Psoas muscle (tissue), 8 donors: ENCODE measurements around the gene PACC1. TPM values are rescaled to one million over a fixed set of nuclear protein-coding genes. Genes with fewer than 3 reads are reported as not detected.
A peak's percentile ranks its signal among the peaks of the same experiment; 100 is the strongest.
"Not testable (repeated sequence)": the region's sequence is repeated elsewhere in the genome, so short reads cannot be mapped to it uniquely, and the experiment has no call there.

Experiments used
- ATAC-seq, 4 donors: fragments of 200-7000 bp; cut with Tn5 transposase; one replicate each; pipeline ENCODE4 v1.9.1; 2020; ENCODE audit warnings: moderate library complexity in 3 of 4, mild to moderate bottlenecking in 2 of 4
- DNase-seq, 2 donors: peaks; one replicate each; pipeline ENCODE4 v3.0.0-alpha.2; 2020
- H3K27ac ChIP-seq: fragments of 200-600 bp; one replicate; pipeline ENCODE4 v1.8.0; 2022
- H3K27me3 ChIP-seq, 3 donors: fragments of 200-600 bp in 1 of 3; one replicate each; pipeline versions ENCODE4 v1.6.1 to v1.8.0; 2013 to 2022; ENCODE audit warnings: low read length in 2 of 3, mild to moderate bottlenecking in 2 of 3, moderate library complexity in 1 of 3; ENCODE audit not compliant: insufficient read depth in 3 of 3
- H3K36me3 ChIP-seq, 2 donors: fragments of 200-600 bp in 1 of 2; one replicate each; pipeline versions ENCODE4 v1.6.1 to v1.8.0; 2013 to 2022; ENCODE audit warnings: low read depth in 1 of 2, mild to moderate bottlenecking in 1 of 2, moderate library complexity in 1 of 2; ENCODE audit not compliant: insufficient read depth in 1 of 2
- H3K4me1 ChIP-seq: fragments of 200-600 bp; one replicate; pipeline ENCODE4 v1.8.0; 2022
- H3K4me3 ChIP-seq: fragments of 200-600 bp; one replicate; pipeline ENCODE4 v1.8.0; 2022; ENCODE audit warnings: mild to moderate bottlenecking
- H3K9me3 ChIP-seq: fragments of 200-600 bp; one replicate; pipeline ENCODE4 v1.8.0; 2022
- WGBS, 3 donors: extraction: QIAGEN DNeasy Blood & Tissue Kit; methylation state at CpG; one replicate each; pipeline versions ENCODE4 v1.1.6 to v1.1.7; 2013; 5-methylcytosine and 5-hydroxymethylcytosine counted together
- intact Hi-C, 2 donors: fragments of 100-400 bp; cut with DNase I; formaldehyde crosslinking; loops; one replicate each; pipeline versions ENCODE4 v1.11.0 to v1.14.2; 2022
- polyA plus RNA-seq, 3 donors: library from polyadenylated mRNA; stranded (reverse); fragments of 200-250 nt; gene quantifications; one replicate each; pipeline ENCODE4 v1.2.3, GENCODE V29; 2013
- total RNA-seq, 4 donors: library from RNA; stranded (reverse); fragmentation: NEBNext Ultra II Directional in 2 of 4; extraction: Animal tissue kit (Norgen Biotek cat#: 25700) in 2 of 4; gene quantifications; one replicate each; pipeline versions ENCODE4 v1.2.1 to v1.2.4, GENCODE V29; 2021 to 2023
- TF ChIP-seq, protein P1 (sequence below): fragments of 200-600 bp; IDR thresholded peaks from one replicate; pipeline ENCODE4 v1.8.0; 2022; ENCODE audit warnings: antibody characterized with exemption
- donor health status: healthy with polysubstance abuse.
- donor health status: DM: no; HTN: no; CAD: no; lungs with moderate emphysema.
- donor health status: Bipolar disorder and iron deficiency.
- donor health status: healthy.
- donor health status: DM: yes; HTN: yes; CAD: no.
- donor health status: DM: no; HTN: no; CAD: no.
- donor health status: DM: no; HTN: no; CAD: no.
- donor health status: DM: yes; HTN: yes; CAD: no.

PACC1 gene
- total and polyA plus RNA-seq, 7 donors = 1.1 to 5.6 (median 2.3) TPM

- Histone ChIP-seq H3K27ac (no peak overlapping the region), H3K27me3 (no peaks in the 10 kb centered on the region), H3K36me3 (no peaks in the 10 kb centered on the region), H3K9me3 (no peaks in the 10 kb centered on the region), H3K4me3 (no peak overlapping the region), H3K4me1 (no peaks in the 10 kb centered on the region)
- 97 to 100% (median 97%) methylated on average over 3 of the region's 3 CpGs for WGBS, 3 donors
- ATAC-seq (no peak), DNase-seq (no peak)
- TF ChIP-seq, protein P1, sequence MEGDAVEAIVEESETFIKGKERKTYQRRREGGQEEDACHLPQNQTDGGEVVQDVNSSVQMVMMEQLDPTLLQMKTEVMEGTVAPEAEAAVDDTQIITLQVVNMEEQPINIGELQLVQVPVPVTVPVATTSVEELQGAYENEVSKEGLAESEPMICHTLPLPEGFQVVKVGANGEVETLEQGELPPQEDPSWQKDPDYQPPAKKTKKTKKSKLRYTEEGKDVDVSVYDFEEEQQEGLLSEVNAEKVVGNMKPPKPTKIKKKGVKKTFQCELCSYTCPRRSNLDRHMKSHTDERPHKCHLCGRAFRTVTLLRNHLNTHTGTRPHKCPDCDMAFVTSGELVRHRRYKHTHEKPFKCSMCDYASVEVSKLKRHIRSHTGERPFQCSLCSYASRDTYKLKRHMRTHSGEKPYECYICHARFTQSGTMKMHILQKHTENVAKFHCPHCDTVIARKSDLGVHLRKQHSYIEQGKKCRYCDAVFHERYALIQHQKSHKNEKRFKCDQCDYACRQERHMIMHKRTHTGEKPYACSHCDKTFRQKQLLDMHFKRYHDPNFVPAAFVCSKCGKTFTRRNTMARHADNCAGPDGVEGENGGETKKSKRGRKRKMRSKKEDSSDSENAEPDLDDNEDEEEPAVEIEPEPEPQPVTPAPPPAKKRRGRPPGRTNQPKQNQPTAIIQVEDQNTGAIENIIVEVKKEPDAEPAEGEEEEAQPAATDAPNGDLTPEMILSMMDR = no peak
- intact Hi-C loops = no loop called here
Observed at GRCh38 chr1:212396638-212397037, 18.0 kb downstream of the PACC1 start.

DNA sequence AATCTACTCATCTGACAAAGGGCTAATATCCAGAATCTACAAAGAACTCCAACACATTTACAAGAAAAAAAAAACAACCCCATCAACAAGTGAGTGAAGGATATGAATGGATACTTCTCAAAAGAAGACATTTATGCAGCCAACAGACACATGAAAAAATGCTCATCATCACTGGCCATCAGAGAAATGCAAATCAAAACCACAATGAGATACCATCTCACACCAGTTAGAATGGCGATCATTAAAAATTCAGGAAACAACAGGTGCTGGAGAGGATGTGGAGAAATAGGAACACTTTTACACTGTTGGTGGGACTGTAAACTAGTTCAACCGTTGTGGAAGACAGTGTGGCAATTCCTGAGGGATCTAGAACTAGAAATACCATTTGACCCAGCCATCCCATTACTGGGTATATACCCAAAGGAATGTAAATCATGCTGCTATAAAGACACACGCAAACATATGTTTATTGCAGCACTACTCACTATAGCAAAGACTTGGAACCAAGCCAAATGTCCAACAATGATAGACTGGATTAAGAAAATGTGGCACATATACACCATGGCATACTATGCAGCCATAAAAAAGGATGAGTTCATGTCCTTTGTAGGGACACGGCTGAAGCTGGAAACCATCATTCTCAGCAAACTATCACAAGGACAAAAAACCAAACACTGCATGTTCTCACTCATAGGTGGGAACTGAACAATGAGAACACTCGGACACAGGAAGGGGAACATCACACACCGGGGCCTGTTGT is 18.8 kb downstream of the PACC1 start:
- DNase-seq, intact Hi-C loops, H3K27me3 ChIP-seq, H3K27ac ChIP-seq, H3K9me3 ChIP-seq, ATAC-seq, H3K4me3 ChIP-seq, H3K36me3 ChIP-seq, H3K4me1 ChIP-seq: not testable (repeated sequence)
- 88 to 97% (median 94%) methylated on average over 5 of the region's 6 CpGs for WGBS, 3 donors

DNA sequence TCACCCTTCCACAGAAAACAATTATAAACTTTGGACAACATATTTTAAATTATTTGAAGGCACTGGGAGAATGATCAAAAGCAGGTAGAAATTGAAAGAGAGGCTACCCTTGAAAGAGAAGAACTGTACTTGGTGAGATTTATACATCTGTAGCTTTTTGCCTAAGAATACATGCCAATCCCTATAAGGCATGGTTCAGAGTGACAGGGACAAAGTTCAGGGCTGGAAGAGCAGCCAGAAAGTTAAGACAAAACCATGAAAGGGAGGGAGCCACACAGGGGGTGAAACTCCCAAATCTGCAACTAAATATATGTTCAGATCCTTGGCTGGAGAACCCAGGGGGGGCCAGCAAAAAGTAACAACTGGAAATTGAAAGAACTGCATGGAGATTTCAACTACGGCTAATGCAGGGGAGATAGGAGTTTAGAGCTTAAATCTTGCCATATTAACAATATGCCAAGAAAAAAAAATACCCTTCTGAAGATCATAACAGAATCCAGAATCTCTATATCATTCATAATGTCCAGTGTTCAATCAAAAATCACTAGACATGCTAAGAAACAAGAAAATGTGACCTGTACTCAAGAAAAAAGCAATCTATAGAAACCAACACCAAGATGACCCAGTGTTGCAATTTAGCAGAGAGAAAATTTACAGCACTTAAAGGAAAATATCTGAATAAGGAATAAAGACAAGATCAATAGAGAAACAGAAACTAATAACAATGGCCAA is 25.5 kb downstream of the PACC1 start:
- DNase-seq = no peak
- H3K27ac ChIP-seq = no peak overlapping the region
- 90 to 100% (median 91%) methylated on average over 1 of the region's 1 CpG for WGBS, 3 donors
- H3K27me3 ChIP-seq = no peaks in the 10 kb centered on the region
- no peaks in the 10 kb centered on the region for H3K4me1 ChIP-seq
- H3K36me3 ChIP-seq = no peaks in the 10 kb centered on the region
- H3K9me3 ChIP-seq = no peaks in the 10 kb centered on the region
- no peak for ATAC-seq
- H3K4me3 ChIP-seq = no peak overlapping the region
- TF ChIP-seq, protein P1 = no peak
- intact Hi-C loops = no loop called here

- Histone ChIP-seq H3K4me3 (no peak overlapping the region), H3K27ac (no peak overlapping the region), H3K9me3 (no peaks in the 10 kb centered on the region), H3K36me3 (no peaks in the 10 kb centered on the region), H3K4me1 (no peaks in the 10 kb centered on the region), H3K27me3 (no peaks in the 10 kb centered on the region)
- WGBS, 3 donors = 20 to 50% (median 29%) methylated on average over 1 of the region's 1 CpG
- ATAC-seq = peak in 3 of 4 donors; percentile 41 to 74 (median 74)
- TF ChIP-seq, protein P1 = no peak
- no peak for DNase-seq
- intact Hi-C loops = no loop called here
Observed at GRCh38 chr1:212386029-212386428, 28.7 kb downstream of the PACC1 start.

GRCh38 chr1:212381397-212382035 is 33.2 kb downstream of the PACC1 start:
- Histone ChIP-seq H3K9me3 (no peaks in the 10 kb centered on the region), H3K4me1 (no peaks in the 10 kb centered on the region), H3K27ac (no peak overlapping the region), H3K4me3 (no peak overlapping the region), H3K27me3 (no peaks in the 10 kb centered on the region), H3K36me3 (peaks cover 3 to 27% of the 10 kb centered on the region in 2 donors)
- TF ChIP-seq, protein P1 = no peak
- intact Hi-C loops = no loop called here
- no peak for DNase-seq
- ATAC-seq = no peak
- 70 to 84% (median 80%) methylated on average over 4 of the region's 4 CpGs for WGBS, 3 donors
